Measurements from ENCODE around the gene OLFM1.

- TF ChIP-seq, protein P1, sequence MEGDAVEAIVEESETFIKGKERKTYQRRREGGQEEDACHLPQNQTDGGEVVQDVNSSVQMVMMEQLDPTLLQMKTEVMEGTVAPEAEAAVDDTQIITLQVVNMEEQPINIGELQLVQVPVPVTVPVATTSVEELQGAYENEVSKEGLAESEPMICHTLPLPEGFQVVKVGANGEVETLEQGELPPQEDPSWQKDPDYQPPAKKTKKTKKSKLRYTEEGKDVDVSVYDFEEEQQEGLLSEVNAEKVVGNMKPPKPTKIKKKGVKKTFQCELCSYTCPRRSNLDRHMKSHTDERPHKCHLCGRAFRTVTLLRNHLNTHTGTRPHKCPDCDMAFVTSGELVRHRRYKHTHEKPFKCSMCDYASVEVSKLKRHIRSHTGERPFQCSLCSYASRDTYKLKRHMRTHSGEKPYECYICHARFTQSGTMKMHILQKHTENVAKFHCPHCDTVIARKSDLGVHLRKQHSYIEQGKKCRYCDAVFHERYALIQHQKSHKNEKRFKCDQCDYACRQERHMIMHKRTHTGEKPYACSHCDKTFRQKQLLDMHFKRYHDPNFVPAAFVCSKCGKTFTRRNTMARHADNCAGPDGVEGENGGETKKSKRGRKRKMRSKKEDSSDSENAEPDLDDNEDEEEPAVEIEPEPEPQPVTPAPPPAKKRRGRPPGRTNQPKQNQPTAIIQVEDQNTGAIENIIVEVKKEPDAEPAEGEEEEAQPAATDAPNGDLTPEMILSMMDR (IDR thresholded peaks at IDR 0.05), result no peak
- TF ChIP-seq POLR2A (IDR thresholded peaks at IDR 0.05), result no peak
These were observed 69.3 kb downstream of the OLFM1 start for GRCh38 chr9:135156525-135157510.

Data from body of pancreas (tissue), 4 donors.